A549 (cell line): Measurements from ENCODE around the gene PTPRK. TPM values are rescaled to one million over a fixed set of nuclear protein-coding genes. Genes with fewer than 3 reads are reported as not detected.

Experiments used
- ATAC-seq, 2 experiments: fragments of 200-7000 bp in 1 of 2; fragments of >200 bp in 1 of 2; cut with Nextera tagmentation in 1 of 2; cut with Tn5 transposase in 1 of 2; 3 replicates each; pipeline versions ENCODE4 v1.8.0 to v1.9.1; 2018 to 2020; ENCODE audit warnings: mild to moderate bottlenecking in 1 of 2, moderate library complexity in 1 of 2
- CTCF ChIA-PET: fragments of 300-600 bp; sonication (Branson Sonifier 250); formaldehyde crosslinking; extraction: SDS; loops from one replicate; lab custom pipeline; 2021; ENCODE audit warnings: antibody characterized with exemption, inconsistent platforms; lab: Yijun Ruan, JAX
- POLR2A ChIA-PET: fragments of 350-600 bp; formaldehyde crosslinking; extraction: SDS; loops from one replicate; lab custom pipeline; 2021; ENCODE audit warnings: antibody characterized with exemption, inconsistent platforms; lab: Yijun Ruan, JAX
- DNase-seq, 2 experiments: peaks; one replicate each; pipeline versions ENCODE4 v3.0.0 to v3.0.0-alpha.2; 2011 to 2016; ENCODE audit warnings: low read depth in 1 of 2, low spot score in 1 of 2
- FAIRE-seq: peaks from 2 replicates; lab custom pipeline; 2011; peaks lifted over from hg19 to GRCh38; lab: Jason Lieb, UNC
- H3K27ac ChIP-seq, 2 experiments: fragments of >200 bp; sonication (Bioruptor Twin); formaldehyde crosslinking; 3 replicates each; pipeline ENCODE4 v1.5.1; 2016 to 2017
- H3K4me1 ChIP-seq: fragments of >200 bp; sonication (Bioruptor Twin); formaldehyde crosslinking; 3 replicates; pipeline ENCODE4 v1.6.1; 2016
- H3K4me2 ChIP-seq: fragments of >200 bp; sonication (Bioruptor Twin); formaldehyde crosslinking; 3 replicates; pipeline ENCODE4 v1.6.1; 2016
- H3K4me3 ChIP-seq: fragments of >200 bp; sonication (Bioruptor Twin); formaldehyde crosslinking; 3 replicates; pipeline ENCODE4 v1.5.1; 2016
- H3K9me3 ChIP-seq: fragments of >200 bp; sonication (Bioruptor Twin); formaldehyde crosslinking; 3 replicates; pipeline ENCODE4 v1.6.1; 2016
- CEBPB ChIP-seq, 2 experiments: fragments of >200 bp in 1 of 2; sonication (Bioruptor Twin) in 1 of 2; formaldehyde crosslinking in 1 of 2; IDR thresholded peaks; 2 replicates each; pipeline ENCODE4 v1.6.1; 2012 to 2016
- CHD2 ChIP-seq: fragments of 150-350 bp; IDR thresholded peaks from 2 replicates; pipeline ENCODE4 v1.6.1; 2014; ENCODE audit warnings: low read length; ENCODE audit not compliant: partially characterized antibody
- EHMT2 ChIP-seq: fragments of 200-600 bp; sonication (generic); IDR thresholded peaks from 2 replicates; pipeline ENCODE4 v1.6.1; 2016; ENCODE audit warnings: antibody characterized with exemption, low read depth, mild to moderate bottlenecking, moderate library complexity
- ELK1 ChIP-seq: fragments of 150-350 bp; IDR thresholded peaks from 2 replicates; pipeline ENCODE4 v1.6.1; 2014; ENCODE audit warnings: low read depth, mild to moderate bottlenecking, low read length
- HEYL ChIP-seq: fragments of 250-450 bp; sonication (Bioruptor Pico); IDR thresholded peaks from 2 replicates; pipeline ENCODE4 v1.8.0; 2021; ENCODE audit warnings: mild to moderate bottlenecking, moderate library complexity
- HOXA7 ChIP-seq: fragments of 250-450 bp; sonication (Bioruptor Pico); IDR thresholded peaks from 2 replicates; pipeline ENCODE4 v1.5.0; 2020; ENCODE audit warnings: mild to moderate bottlenecking, moderate library complexity
- JUNB ChIP-seq: fragments of >200 bp; sonication (Bioruptor Twin); formaldehyde crosslinking; IDR thresholded peaks from 2 replicates; pipeline ENCODE4 v1.6.1; 2016
- KDM5A ChIP-seq: fragments of 200-600 bp; sonication (generic); IDR thresholded peaks from 2 replicates; pipeline ENCODE4 v1.6.1; 2016; ENCODE audit warnings: antibody characterized with exemption, mild to moderate bottlenecking
- MAFK ChIP-seq: fragments of 450-650 bp; IDR thresholded peaks from 2 replicates; pipeline ENCODE4 v1.6.1; 2014; ENCODE audit not compliant: partially characterized antibody
- MAZ ChIP-seq: fragments of 150-350 bp; IDR thresholded peaks from 2 replicates; pipeline ENCODE4 v1.6.1; 2014; ENCODE audit warnings: antibody characterized with exemption, low read depth, low read length, borderline replicate concordance
- PHF8 ChIP-seq: fragments of 200-600 bp; sonication (generic); IDR thresholded peaks from 2 replicates; pipeline ENCODE4 v1.6.1; 2016; ENCODE audit warnings: low read depth, mild to moderate bottlenecking, antibody characterized with exemption, moderate library complexity, borderline replicate concordance
- POLR2AphosphoS2 ChIP-seq: conservative IDR thresholded peaks from 2 replicates; pipeline ENCODE4 v1.6.1; 2012; ENCODE audit warnings: low read length, improper control_type of control experiment, inconsistent platforms
- RARB ChIP-seq: fragments of 250-450 bp; sonication (Bioruptor Pico); IDR thresholded peaks from 2 replicates; pipeline ENCODE4 v1.8.0; 2021; ENCODE audit warnings: mild to moderate bottlenecking, moderate library complexity
- RCOR1 ChIP-seq: fragments of 150-350 bp; IDR thresholded peaks from 2 replicates; pipeline ENCODE4 v1.6.1; 2014; ENCODE audit warnings: antibody characterized with exemption, low read length, low read depth
- RFX5 ChIP-seq: fragments of 450-650 bp; IDR thresholded peaks from 2 replicates; pipeline ENCODE4 v1.7.1; 2014; ENCODE audit warnings: antibody characterized with exemption, mild to moderate bottlenecking, moderate library complexity
- RNF2 ChIP-seq: fragments of 200-600 bp; sonication (generic); IDR thresholded peaks from 2 replicates; pipeline ENCODE4 v1.6.1; 2016; ENCODE audit warnings: low read depth, mild to moderate bottlenecking, antibody characterized with exemption, moderate library complexity, borderline replicate concordance
- SMC3 ChIP-seq: fragments of >200 bp; sonication (Bioruptor Twin); formaldehyde crosslinking; IDR thresholded peaks from 3 replicates; pipeline ENCODE4 v1.6.1; 2018; ENCODE audit warnings: inconsistent platforms
- USF2 ChIP-seq: fragments of 450-650 bp; IDR thresholded peaks from 2 replicates; pipeline ENCODE4 v1.6.1; 2014; ENCODE audit warnings: antibody characterized with exemption
- ZNF302 ChIP-seq: fragments of 250-450 bp; sonication (Bioruptor Pico); IDR thresholded peaks from 2 replicates; pipeline ENCODE4 v1.9.0; 2021; ENCODE audit warnings: inconsistent platforms, mild to moderate bottlenecking, moderate library complexity
- WGBS: methylation state at CpG from one replicate; pipeline ENCODE4 v1.1.6; 2017; ENCODE audit errors: missing lambda C conversion rate; 5-methylcytosine and 5-hydroxymethylcytosine counted together
- polyA plus RNA-seq, 4 experiments: library from polyadenylated mRNA; depleted of rRNA in 3 of 4; stranded (reverse); fragments of >200 nt; fragmentation: RNase III in 1 of 4; extraction: RNeasy Plus Mini Kit Qiagen cat#74134 plus additional on column Dnase treatment in 1 of 4; gene quantifications; 2 replicates in 3 of 4; 3 replicates in 1 of 4; pipeline ENCODE4 v1.2.3, GENCODE V29; 2011 to 2017
- TF ChIP-seq, protein P1 (sequence below): fragments of >200 bp; sonication (Bioruptor Twin); formaldehyde crosslinking; IDR thresholded peaks from 3 replicates; pipeline ENCODE4 v1.6.1; 2016
- TF ChIP-seq, protein P2 (sequence below): fragments of 250-450 bp; sonication (Bioruptor Pico); IDR thresholded peaks from 2 replicates; pipeline ENCODE4 v1.5.0; 2020; ENCODE audit warnings: low read depth, mild to moderate bottlenecking, moderate library complexity

PTPRK gene
- polyA plus RNA-seq, 2 of the 4 experiments (the other 2 are of a cell fraction) = 14.4 to 16.1 TPM

DNA sequence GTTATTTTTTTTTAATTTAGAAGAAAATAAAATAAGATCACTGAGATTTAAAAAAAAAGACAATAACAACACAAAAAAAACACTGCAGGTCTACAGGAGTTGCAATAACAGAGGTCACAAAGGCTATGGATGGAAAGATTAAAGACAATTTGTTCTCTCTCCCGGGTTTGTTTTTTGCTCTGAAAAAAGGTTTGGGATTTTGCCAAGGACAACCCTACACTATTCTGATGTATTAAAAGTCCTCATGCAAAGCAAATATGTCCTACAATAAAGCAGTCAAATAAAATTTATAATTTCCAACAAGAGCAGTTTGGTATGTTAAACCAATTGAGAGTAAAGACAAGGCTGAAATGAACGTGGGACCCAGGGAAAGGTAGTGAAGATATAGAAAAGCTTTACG lies 55.6 kb downstream of the PTPRK start:
- no peaks in the 10 kb centered on the region for H3K9me3 ChIP-seq
- ChIA-PET CTCF (no interaction called here), POLR2A (no interaction called here)
- ATAC-seq (no peak), FAIRE-seq (no peak), DNase-seq (no peak)
- peak overlapping the region; percentile 35; the same call in 1 of the 3 replicates for H3K4me2 ChIP-seq
- H3K27ac ChIP-seq = no peak overlapping the region; a peak in 1 of 6 replicates
- no peak overlapping the region for H3K4me3 ChIP-seq
- WGBS = 56% methylated on average over 3 of the region's 3 CpGs
- no peak for TF ChIP-seq USF2
- TF ChIP-seq KDM5A = no peak
- H3K4me1 ChIP-seq = peaks cover 21% of the 10 kb centered on the region

GRCh38 chr6:128463942-128464341 lies 56.5 kb downstream of the PTPRK start:
- peak overlapping the region in 1 of 2 experiments; percentile 43; a peak in 1 of 6 replicates for H3K27ac ChIP-seq

GRCh38 chr6:128461501-128461900 lies 58.9 kb downstream of the PTPRK start:
- 84% methylated on average over 3 of the region's 3 CpGs for WGBS
- H3K4me2 ChIP-seq = no peak overlapping the region
- H3K9me3 ChIP-seq = no peaks in the 10 kb centered on the region
- peaks cover 25% of the 10 kb centered on the region for H3K4me1 ChIP-seq
- no peak for FAIRE-seq
- H3K4me3 ChIP-seq = no peak overlapping the region
- TF ChIP-seq CHD2 (no peak), PHF8 (no peak), EHMT2 (no peak)
- ChIA-PET CTCF (no interaction called here), POLR2A (no interaction called here)
- DNase-seq = no peak
- ATAC-seq = no peak
- no peak overlapping the region for H3K27ac ChIP-seq

More at GRCh38 chr6:128463942-128464341, 56.5 kb downstream of the PTPRK start:
- FAIRE-seq (no peak), DNase-seq (no peak), ATAC-seq (no peak)
- no peaks in the 10 kb centered on the region for H3K9me3 ChIP-seq
- CTCF ChIA-PET = no interaction called here
- H3K4me2 ChIP-seq = peak overlapping the region; percentile 35
- TF ChIP-seq CEBPB (IDR thresholded peaks at IDR 0.05) (peak; percentile 63 to 84; a peak in 3 of 4 replicates), RARB (CRISPR knock-in tag) (no peak)
- 65% methylated on average over 7 of the region's 7 CpGs for WGBS
- POLR2A ChIA-PET = no interaction called here
- H3K4me1 ChIP-seq = peaks cover 21% of the 10 kb centered on the region
- no peak overlapping the region for H3K4me3 ChIP-seq

GRCh38 chr6:128456510-128457230 lies 63.7 kb downstream of the PTPRK start:
- no peak for FAIRE-seq
- H3K9me3 ChIP-seq = no peaks in the 10 kb centered on the region
- ChIA-PET CTCF (no interaction called here), POLR2A (no interaction called here)
- no peak for ATAC-seq
- no peak overlapping the region for H3K4me2 ChIP-seq
- WGBS = 84% methylated on average over 2 of the region's 2 CpGs
- TF ChIP-seq HOXA7 (CRISPR knock-in tag) (no peak), ELK1 (no peak), MAFK (no peak), HEYL (CRISPR knock-in tag) (no peak), MAZ (no peak), RCOR1 (no peak), RFX5 (no peak), ZNF302 (CRISPR knock-in tag) (no peak), POLR2AphosphoS2 (no peak), EHMT2 (no peak), RARB (CRISPR knock-in tag) (no peak), SMC3 (no peak), CEBPB (IDR thresholded peaks at IDR 0.05) (no peak), JUNB (no peak), RNF2 (no peak)
- TF ChIP-seq, protein P1, sequence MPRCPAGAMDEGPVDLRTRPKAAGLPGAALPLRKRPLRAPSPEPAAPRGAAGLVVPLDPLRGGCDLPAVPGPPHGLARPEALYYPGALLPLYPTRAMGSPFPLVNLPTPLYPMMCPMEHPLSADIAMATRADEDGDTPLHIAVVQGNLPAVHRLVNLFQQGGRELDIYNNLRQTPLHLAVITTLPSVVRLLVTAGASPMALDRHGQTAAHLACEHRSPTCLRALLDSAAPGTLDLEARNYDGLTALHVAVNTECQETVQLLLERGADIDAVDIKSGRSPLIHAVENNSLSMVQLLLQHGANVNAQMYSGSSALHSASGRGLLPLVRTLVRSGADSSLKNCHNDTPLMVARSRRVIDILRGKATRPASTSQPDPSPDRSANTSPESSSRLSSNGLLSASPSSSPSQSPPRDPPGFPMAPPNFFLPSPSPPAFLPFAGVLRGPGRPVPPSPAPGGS = no peak
- TF ChIP-seq, protein P2, sequence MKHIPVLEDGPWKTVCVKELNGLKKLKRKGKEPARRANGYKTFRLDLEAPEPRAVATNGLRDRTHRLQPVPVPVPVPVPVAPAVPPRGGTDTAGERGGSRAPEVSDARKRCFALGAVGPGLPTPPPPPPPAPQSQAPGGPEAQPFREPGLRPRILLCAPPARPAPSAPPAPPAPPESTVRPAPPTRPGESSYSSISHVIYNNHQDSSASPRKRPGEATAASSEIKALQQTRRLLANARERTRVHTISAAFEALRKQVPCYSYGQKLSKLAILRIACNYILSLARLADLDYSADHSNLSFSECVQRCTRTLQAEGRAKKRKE = no peak
- H3K4me1 ChIP-seq = peaks cover 4% of the 10 kb centered on the region; the same call in 2 of the 3 replicates
- no peak for DNase-seq
- H3K4me3 ChIP-seq = no peak overlapping the region
- no peak overlapping the region for H3K27ac ChIP-seq
